Stomach (tissue), 4 donors: ENCODE results near the gene NR4A3.
A peak's percentile ranks its signal among the peaks of the same experiment; 100 is the strongest.

Source experiments
- CTCF ChIP-seq, 7 experiments: fragments of 450-650 bp in 4 of 7; fragments of 200-600 bp in 3 of 7; sonication (generic) in 3 of 7; IDR thresholded peaks; one replicate each; pipeline ENCODE4 v1.5.1; 2016 to 2019; ENCODE audit warnings: antibody characterized with exemption in 7 of 7, control low read depth in 2 of 7, mild to moderate bottlenecking in 1 of 7
- POLR2AphosphoS5 ChIP-seq, 3 donors: sonication (generic); formaldehyde crosslinking; IDR thresholded peaks; one replicate each; pipeline ENCODE4 v1.6.1; 2016; ENCODE audit warnings: antibody characterized with exemption in 3 of 3

GRCh38 chr9:99822806-99823591 lies 1.3 kb downstream of the NR4A3 start:
- TF ChIP-seq CTCF (IDR thresholded peaks at IDR 0.05) (peak in 1 of 7 experiments; percentile 5), POLR2AphosphoS5 (IDR thresholded peaks at IDR 0.05) (no peak)
